SK-N-MC (cell line): ENCODE data around the gene SLC43A1.

Source experiments
- EZH2 ChIP-seq: fragments of 200-600 bp; sonication (generic); IDR thresholded peaks from one replicate; pipeline ENCODE4 v1.6.1; 2017; ENCODE audit warnings: antibody characterized with exemption
- POLR2AphosphoS5 ChIP-seq: IDR thresholded peaks from 2 replicates; pipeline ENCODE4 v1.6.1; 2012; ENCODE audit warnings: mild to moderate bottlenecking, low read depth, low read length, borderline replicate concordance

GRCh38 chr11:57542582-57542981 lies 27.1 kb upstream of the SLC43A1 start:
- no peak for TF ChIP-seq POLR2AphosphoS5
- no peak for TF ChIP-seq EZH2
